Activated naive CD4-positive, alpha-beta T cell treated with anti-CD3 and anti-CD28 coated beads, Interleukin-2, amount 50 U/mL, for 24 hours (primary cell): ENCODE measurements around the gene IL4I1.
A peak's percentile ranks its signal among the peaks of the same experiment; 100 is the strongest.

Source experiments
- H3K27ac Mint-ChIP-seq: one replicate; pipeline ENCODE4 v1.8.0; 2021; ENCODE audit warnings: mild to moderate bottlenecking, mixed read lengths
- H3K27me3 Mint-ChIP-seq: one replicate; pipeline ENCODE4 v1.8.0; 2021; ENCODE audit warnings: mixed read lengths
- H3K36me3 Mint-ChIP-seq: one replicate; pipeline ENCODE4 v1.8.0; 2021; ENCODE audit warnings: mixed read lengths
- H3K4me1 Mint-ChIP-seq: one replicate; pipeline ENCODE4 v1.8.0; 2021; ENCODE audit warnings: mixed read lengths
- H3K4me3 Mint-ChIP-seq: one replicate; pipeline ENCODE4 v1.8.0; 2021; ENCODE audit warnings: mild to moderate bottlenecking, mixed read lengths
- H3K9me3 Mint-ChIP-seq: one replicate; pipeline ENCODE4 v1.8.0; 2021; ENCODE audit warnings: mixed read lengths

IL4I1 gene

DNA sequence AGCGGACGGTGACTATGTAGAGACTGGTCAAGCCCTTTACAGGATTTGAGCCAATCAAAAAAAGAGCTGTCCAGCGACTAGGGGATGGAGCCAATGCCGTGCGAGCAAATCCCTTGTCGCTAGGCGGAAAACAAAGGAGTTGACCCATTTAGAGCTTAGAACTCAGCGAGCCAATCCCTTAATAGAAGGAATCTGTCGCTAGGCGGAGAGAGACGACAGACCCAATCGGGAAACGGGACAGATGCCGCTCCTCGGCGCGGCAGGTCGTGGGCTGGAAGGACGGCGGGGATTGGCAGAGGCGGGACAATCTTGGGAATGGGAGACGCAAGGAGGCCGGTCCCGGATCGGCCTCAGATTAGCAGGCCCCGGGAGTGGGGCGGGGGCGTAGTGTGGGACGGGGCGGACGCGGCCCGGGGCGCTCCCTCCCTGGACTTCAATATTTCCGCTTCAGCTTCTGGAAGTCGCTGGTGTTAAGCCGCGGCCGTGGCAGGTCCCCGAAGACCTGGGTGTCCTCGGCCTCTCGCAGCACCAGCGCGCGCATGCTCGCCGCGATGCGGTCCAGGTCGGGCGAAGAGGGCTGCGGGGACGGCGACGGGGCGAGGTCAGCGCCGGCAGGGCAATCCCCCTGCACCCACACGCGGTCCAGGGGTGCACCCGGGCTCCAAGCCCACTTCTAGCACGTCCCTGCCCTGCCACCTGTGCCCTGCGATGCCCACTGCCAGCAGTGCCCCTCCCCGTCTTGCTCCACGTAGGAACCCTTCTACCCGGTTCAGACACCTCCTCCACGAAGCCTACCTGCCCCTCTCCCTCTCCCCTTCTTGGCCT lies 27.0 kb downstream of the IL4I1 start:
- Mint-ChIP-seq H3K27ac (no peak overlapping the region), H3K9me3 (no peaks in the 10 kb centered on the region), H3K4me3 (peak overlapping the region; percentile 84), H3K4me1 (peaks cover 36% of the 10 kb centered on the region), H3K27me3 (no peaks in the 10 kb centered on the region), H3K36me3 (peaks cover 2% of the 10 kb centered on the region)

- H3K4me3 Mint-ChIP-seq, result peak overlapping the region; percentile 36
- no peak overlapping the region for H3K27ac Mint-ChIP-seq
- peaks cover 42% of the 10 kb centered on the region for H3K4me1 Mint-ChIP-seq
- no peaks in the 10 kb centered on the region for H3K9me3 Mint-ChIP-seq
- H3K27me3 Mint-ChIP-seq, result no peaks in the 10 kb centered on the region
- peaks cover 5% of the 10 kb centered on the region for H3K36me3 Mint-ChIP-seq
These were observed 27.6 kb downstream of the IL4I1 start for GRCh38 chr19:49869009-49869483.

- no peaks in the 10 kb centered on the region for H3K9me3 Mint-ChIP-seq
- peak within 1 kb of the TSS; percentile 94 for H3K4me3 Mint-ChIP-seq
- H3K27me3 Mint-ChIP-seq, result no peaks in the 10 kb centered on the region
- H3K27ac Mint-ChIP-seq, result peak within 1 kb of the TSS; percentile 96
- peaks cover 48% of the 10 kb centered on the region for H3K4me1 Mint-ChIP-seq
- H3K36me3 Mint-ChIP-seq, result peaks cover 9% of the 10 kb centered on the region
These were observed 29.5 kb downstream of the IL4I1 start, which contains the start of gene PNKP for GRCh38 chr19:49866933-49867782. Gene PNKP, minus strand, starts transcription at chr19:49867576. Its CDS starts 372 bp downstream, at chr19:49867204.

DNA sequence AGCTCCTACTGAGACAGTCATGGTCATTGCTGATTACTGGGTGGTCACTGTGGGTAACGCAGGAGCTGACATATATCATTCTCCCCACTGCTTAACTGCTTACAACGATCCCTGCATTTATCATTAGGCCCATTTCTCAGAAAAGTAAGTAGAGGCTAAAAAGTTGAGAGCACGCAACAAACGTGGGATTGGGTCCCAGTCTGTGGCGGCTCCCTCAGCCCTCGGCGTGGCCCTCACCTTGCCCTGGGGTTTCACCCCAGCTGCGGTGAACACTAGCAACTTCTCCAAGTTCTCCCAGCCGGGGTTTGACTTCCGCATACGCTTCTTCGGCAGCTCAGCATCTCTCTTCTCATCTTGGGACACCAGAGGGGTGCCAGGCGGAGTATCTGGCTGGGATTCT lies 31.8 kb downstream of the IL4I1 start:
- no peaks in the 10 kb centered on the region for H3K27me3 Mint-ChIP-seq
- peaks cover 9% of the 10 kb centered on the region for H3K36me3 Mint-ChIP-seq
- H3K9me3 Mint-ChIP-seq, result no peaks in the 10 kb centered on the region
- H3K4me3 Mint-ChIP-seq, result no peak overlapping the region
- peaks cover 40% of the 10 kb centered on the region for H3K4me1 Mint-ChIP-seq
- H3K27ac Mint-ChIP-seq, result no peak overlapping the region

GRCh38 chr19:49863935-49864320 lies 32.8 kb downstream of the IL4I1 start:
- peaks cover 9% of the 10 kb centered on the region for H3K36me3 Mint-ChIP-seq
- no peak overlapping the region for H3K27ac Mint-ChIP-seq
- H3K4me1 Mint-ChIP-seq, result peaks cover 40% of the 10 kb centered on the region
- H3K4me3 Mint-ChIP-seq, result no peak overlapping the region
- H3K9me3 Mint-ChIP-seq, result no peaks in the 10 kb centered on the region
- H3K27me3 Mint-ChIP-seq, result no peaks in the 10 kb centered on the region

DNA sequence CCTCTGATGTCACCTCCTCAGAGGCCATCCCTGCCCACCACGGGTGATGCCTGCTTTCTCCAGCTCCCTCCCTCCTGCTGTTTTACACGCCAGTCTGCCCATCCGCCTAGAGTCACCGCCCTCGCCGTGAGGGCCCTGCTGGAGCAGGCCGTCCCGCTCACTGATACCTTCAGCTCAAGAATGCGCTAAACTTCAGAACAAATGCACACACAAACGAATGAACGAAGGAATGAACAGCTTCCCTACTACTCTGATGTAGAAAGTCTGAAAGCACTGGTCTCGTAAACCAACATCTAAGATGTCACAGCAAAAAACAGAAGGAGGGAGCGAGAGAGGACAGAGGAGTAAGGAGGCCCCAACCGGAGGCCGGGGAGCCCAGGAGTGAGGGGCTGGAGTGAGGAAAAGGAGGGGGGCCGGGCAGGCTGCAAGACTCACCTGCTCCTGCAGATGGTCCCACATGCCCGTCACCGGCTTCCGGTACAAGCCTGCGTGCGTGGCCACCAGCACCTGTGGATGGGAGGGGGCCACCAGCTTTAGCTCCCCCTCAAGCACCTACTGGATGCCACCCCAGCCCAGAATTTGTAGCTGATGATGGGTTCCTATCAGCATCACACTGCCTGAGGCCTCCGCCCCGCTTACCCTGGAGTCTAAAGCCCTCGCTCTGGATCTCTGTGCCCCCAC lies 33.3 kb downstream of the IL4I1 start:
- no peak overlapping the region for H3K4me3 Mint-ChIP-seq
- H3K9me3 Mint-ChIP-seq, result no peaks in the 10 kb centered on the region
- peaks cover 40% of the 10 kb centered on the region for H3K4me1 Mint-ChIP-seq
- peak overlapping the region; percentile 31 for H3K27ac Mint-ChIP-seq
- peaks cover 9% of the 10 kb centered on the region for H3K36me3 Mint-ChIP-seq
- H3K27me3 Mint-ChIP-seq, result no peaks in the 10 kb centered on the region

GRCh38 chr19:49862391-49863253 lies 34.1 kb downstream of the IL4I1 start:
- Mint-ChIP-seq H3K27ac (no peak overlapping the region), H3K9me3 (no peaks in the 10 kb centered on the region), H3K27me3 (no peaks in the 10 kb centered on the region), H3K4me3 (no peak overlapping the region), H3K36me3 (peaks cover 9% of the 10 kb centered on the region), H3K4me1 (peaks cover 37% of the 10 kb centered on the region)

- Mint-ChIP-seq H3K36me3 (peaks cover 9% of the 10 kb centered on the region), H3K27ac (no peak overlapping the region)
These were observed 34.9 kb downstream of the IL4I1 start for GRCh38 chr19:49861541-49862378.

DNA sequence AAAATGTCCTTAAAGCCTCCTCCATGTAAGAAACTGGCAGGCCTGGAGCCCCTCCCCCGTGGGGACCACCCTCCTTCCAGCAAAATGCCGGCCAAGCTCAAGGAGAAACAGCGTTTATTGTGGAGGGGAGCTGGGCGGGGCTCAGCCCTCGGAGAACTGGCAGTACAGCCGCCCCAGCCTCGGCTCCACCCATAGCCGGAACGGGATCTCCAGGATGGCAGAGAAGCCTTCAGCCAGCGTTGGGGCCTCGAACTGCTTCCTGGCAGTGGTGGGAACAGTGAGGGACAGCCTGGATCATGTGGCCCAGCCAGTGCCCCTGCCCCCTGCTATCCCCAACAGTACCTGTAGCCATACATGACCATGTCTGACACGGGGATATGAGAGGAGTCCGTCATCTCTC lies 35.6 kb downstream of the IL4I1 start:
- Mint-ChIP-seq H3K4me1 (peaks cover 24% of the 10 kb centered on the region), H3K9me3 (no peaks in the 10 kb centered on the region), H3K27me3 (no peaks in the 10 kb centered on the region), H3K4me3 (no peak overlapping the region), H3K36me3 (peaks cover 9% of the 10 kb centered on the region), H3K27ac (no peak overlapping the region)

More at GRCh38 chr19:49861541-49862378, 34.9 kb downstream of the IL4I1 start:
- Mint-ChIP-seq H3K27me3 (no peaks in the 10 kb centered on the region), H3K4me1 (peaks cover 30% of the 10 kb centered on the region), H3K4me3 (no peak overlapping the region), H3K9me3 (no peaks in the 10 kb centered on the region)

- peaks cover 19% of the 10 kb centered on the region for H3K4me1 Mint-ChIP-seq
- H3K27me3 Mint-ChIP-seq, result no peaks in the 10 kb centered on the region
- H3K4me3 Mint-ChIP-seq, result no peak overlapping the region
- H3K27ac Mint-ChIP-seq, result no peak overlapping the region
- H3K9me3 Mint-ChIP-seq, result no peaks in the 10 kb centered on the region
- H3K36me3 Mint-ChIP-seq, result peaks cover 7% of the 10 kb centered on the region
These were observed 36.2 kb downstream of the IL4I1 start for GRCh38 chr19:49860336-49861102.

DNA sequence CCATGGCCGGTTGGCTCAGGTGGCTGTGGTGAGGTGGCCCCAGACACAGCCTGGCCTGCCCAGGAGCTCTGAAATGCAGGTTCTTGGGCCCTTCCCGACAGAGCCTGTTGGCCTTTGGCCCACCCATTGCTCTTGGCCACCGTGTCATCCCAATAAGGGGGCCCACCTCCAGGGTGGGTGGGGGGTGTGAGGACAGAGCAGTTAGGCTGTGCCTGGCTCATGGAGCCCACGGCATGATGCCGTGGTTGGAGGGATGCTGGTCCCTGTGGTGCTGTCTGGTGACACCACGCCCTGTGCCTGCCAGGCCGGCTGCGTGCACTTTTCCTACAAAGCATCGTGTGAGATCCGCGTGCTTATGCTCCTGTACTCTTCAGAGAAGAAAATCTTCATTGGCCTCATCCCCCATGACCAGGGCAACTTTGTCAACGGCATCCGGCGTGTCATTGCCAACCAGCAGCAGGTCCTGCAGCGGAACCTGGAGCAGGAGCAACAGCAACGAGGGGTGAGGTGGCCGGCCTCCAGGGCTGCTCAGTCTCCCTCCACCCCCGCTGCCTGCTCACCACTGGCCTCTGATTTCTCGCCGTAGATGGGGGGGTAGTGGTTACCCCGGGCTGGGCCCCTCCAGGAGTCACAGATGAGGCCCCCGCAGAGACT lies 36.9 kb downstream of the IL4I1 start:
- Mint-ChIP-seq H3K36me3 (peaks cover 7% of the 10 kb centered on the region), H3K9me3 (no peaks in the 10 kb centered on the region), H3K27me3 (no peaks in the 10 kb centered on the region), H3K4me3 (no peak overlapping the region), H3K27ac (no peak overlapping the region), H3K4me1 (peaks cover 13% of the 10 kb centered on the region)

GRCh38 chr19:49858088-49858985 lies 38.4 kb downstream of the IL4I1 start:
- H3K4me3 Mint-ChIP-seq, result no peak overlapping the region
- no peak overlapping the region for H3K27ac Mint-ChIP-seq
- H3K36me3 Mint-ChIP-seq, result peaks cover 3% of the 10 kb centered on the region
- H3K4me1 Mint-ChIP-seq, result peaks cover 7% of the 10 kb centered on the region
- no peaks in the 10 kb centered on the region for H3K9me3 Mint-ChIP-seq
- H3K27me3 Mint-ChIP-seq, result no peaks in the 10 kb centered on the region
